B cell (primary cell): ENCODE measurements around the gene CFAP90.

Experiments
- CTCF ChIP-seq: fragments of 200-600 bp; IDR thresholded peaks from one replicate; pipeline ENCODE4 v1.8.0; 2022; ENCODE audit warnings: antibody characterized with exemption, mild to moderate bottlenecking
- EZH2 ChIP-seq: IDR thresholded peaks from 2 replicates; pipeline ENCODE4 v1.6.1; 2012; ENCODE audit warnings: borderline replicate concordance, low read depth, mild to moderate bottlenecking, moderate library complexity, low read length; ENCODE audit not compliant: insufficient read depth, poor library complexity, severe bottlenecking

- TF ChIP-seq CTCF (no peak), EZH2 (no peak)
Measured at GRCh38 chr5:7794823-7795222, 56.1 kb downstream of the CFAP90 start.
